Lower lobe of right lung (tissue), 2 donors: ENCODE measurements around the gene RPLP2. TPM values are rescaled to one million over a fixed set of nuclear protein-coding genes. Genes with fewer than 3 reads are reported as not detected.

ENCODE experiments used
- ATAC-seq, 2 donors: fragments of 200-7000 bp; cut with Tn5 transposase; one replicate each; pipeline ENCODE4 v1.9.1; 2020 to 2022; ENCODE audit warnings: mild to moderate bottlenecking in 2 of 2, moderate library complexity in 2 of 2
- DNase-seq: peaks from one replicate; pipeline ENCODE4 v3.0.0-alpha.2; 2020
- H3K27ac ChIP-seq: fragments of 200-600 bp; one replicate; pipeline ENCODE4 v1.8.0; 2022
- H3K27me3 ChIP-seq: fragments of 200-600 bp; one replicate; pipeline ENCODE4 v1.8.0; 2022; ENCODE audit warnings: low read depth
- H3K36me3 ChIP-seq: fragments of 200-600 bp; one replicate; pipeline ENCODE4 v1.8.0; 2022; ENCODE audit warnings: mild to moderate bottlenecking
- H3K4me1 ChIP-seq: fragments of 200-600 bp; one replicate; pipeline ENCODE4 v1.8.0; 2022
- H3K4me3 ChIP-seq: fragments of 200-600 bp; one replicate; pipeline ENCODE4 v1.8.0; 2022; ENCODE audit warnings: mild to moderate bottlenecking
- H3K9me3 ChIP-seq: fragments of 200-600 bp; one replicate; pipeline ENCODE4 v1.8.0; 2022
- intact Hi-C: fragments of 100-400 bp; cut with DNase I; formaldehyde crosslinking; loops from one replicate; pipeline ENCODE4 v1.11.0; 2022
- total RNA-seq: library from RNA; stranded (reverse); fragmentation: NEBNext Ultra II Directional; extraction: Animal tissue kit (Norgen Biotek cat#: 25700); gene quantifications from one replicate; pipeline ENCODE4 v1.2.1, GENCODE V29; 2021
- TF ChIP-seq, protein P1 (sequence below): fragments of 200-600 bp; IDR thresholded peaks from one replicate; pipeline ENCODE4 v1.8.0; 2022; ENCODE audit warnings: antibody characterized with exemption, mild to moderate bottlenecking
- donor health status: DM: no; HTN: yes; CAD: no; lungs with severe emphysema.

Gene RPLP2
- total RNA-seq, 1 donor from 2014 or later: 1,518 TPM

DNA sequence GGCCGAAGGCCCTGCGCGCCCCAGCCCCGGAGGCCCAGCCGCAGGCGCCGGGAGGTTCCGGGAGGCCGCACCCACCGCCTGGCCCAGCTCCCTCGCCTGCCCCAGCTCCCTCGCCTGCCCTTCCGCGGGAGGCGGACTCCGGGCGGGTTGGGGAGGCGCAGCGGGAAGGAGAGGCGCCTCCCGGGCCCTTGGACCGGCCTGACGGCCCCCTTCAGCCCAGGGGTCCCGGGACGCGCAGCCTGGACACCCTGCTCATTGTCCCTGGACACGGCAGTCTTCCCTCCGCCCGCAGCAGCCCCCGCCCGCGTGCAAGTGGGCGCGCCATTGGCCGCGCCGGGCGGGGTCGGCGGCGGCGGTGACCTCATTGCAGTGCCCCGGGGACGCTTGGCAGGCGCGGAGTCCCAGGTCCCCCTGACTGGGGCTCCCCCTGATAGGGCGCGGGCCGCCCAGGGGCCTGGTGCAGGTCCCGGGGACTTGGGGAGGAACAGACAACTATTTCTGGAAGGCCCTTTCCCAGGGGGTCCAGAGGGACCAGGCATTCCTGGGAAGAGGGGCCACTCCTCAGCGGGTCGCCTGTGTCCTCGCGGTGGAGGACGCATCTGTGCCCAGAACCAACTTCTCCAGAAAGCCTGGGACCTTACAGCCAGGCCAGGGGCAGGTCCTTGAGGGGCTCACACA, 23.5 kb downstream of the RPLP2 start:
- intact Hi-C loops: no loop called here
- Histone ChIP-seq H3K36me3 (peaks cover 25% of the 10 kb centered on the region), H3K27me3 (no peaks in the 10 kb centered on the region), H3K9me3 (no peaks in the 10 kb centered on the region), H3K27ac (peak overlapping the region; percentile 91), H3K4me1 (peaks cover 77% of the 10 kb centered on the region), H3K4me3 (peak overlapping the region; percentile 85)
- peak; percentile 73 for DNase-seq
- peak; percentile 14 to 20 for ATAC-seq
- TF ChIP-seq, protein P1, sequence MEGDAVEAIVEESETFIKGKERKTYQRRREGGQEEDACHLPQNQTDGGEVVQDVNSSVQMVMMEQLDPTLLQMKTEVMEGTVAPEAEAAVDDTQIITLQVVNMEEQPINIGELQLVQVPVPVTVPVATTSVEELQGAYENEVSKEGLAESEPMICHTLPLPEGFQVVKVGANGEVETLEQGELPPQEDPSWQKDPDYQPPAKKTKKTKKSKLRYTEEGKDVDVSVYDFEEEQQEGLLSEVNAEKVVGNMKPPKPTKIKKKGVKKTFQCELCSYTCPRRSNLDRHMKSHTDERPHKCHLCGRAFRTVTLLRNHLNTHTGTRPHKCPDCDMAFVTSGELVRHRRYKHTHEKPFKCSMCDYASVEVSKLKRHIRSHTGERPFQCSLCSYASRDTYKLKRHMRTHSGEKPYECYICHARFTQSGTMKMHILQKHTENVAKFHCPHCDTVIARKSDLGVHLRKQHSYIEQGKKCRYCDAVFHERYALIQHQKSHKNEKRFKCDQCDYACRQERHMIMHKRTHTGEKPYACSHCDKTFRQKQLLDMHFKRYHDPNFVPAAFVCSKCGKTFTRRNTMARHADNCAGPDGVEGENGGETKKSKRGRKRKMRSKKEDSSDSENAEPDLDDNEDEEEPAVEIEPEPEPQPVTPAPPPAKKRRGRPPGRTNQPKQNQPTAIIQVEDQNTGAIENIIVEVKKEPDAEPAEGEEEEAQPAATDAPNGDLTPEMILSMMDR: no peak

DNA sequence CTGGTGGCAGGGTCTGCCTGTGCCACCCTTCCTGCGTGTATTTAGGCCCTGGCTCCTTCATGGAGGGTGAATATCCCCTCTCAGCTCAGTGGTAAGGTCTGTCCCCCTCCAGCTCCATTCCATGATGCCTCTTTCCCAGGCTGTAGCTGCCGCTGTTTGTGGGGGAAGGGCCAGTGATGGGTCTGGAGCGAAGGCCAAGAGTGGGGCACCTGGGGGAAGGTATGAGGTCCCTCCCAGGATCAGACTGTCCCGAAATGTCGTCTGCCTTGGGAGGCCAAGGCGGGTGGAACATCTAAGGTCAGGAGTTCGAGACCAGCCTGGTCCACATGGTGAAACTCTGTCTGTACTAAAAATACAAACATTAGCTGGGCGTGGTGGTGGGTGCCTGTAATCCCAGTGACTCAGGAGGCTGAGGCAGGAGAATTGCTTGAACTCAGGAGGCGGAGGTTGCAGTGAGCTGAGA, 24.1 kb downstream of the RPLP2 start:
- H3K4me3 ChIP-seq: peak overlapping the region; percentile 85
- no peak for ATAC-seq
- peaks cover 77% of the 10 kb centered on the region for H3K4me1 ChIP-seq
- H3K36me3 ChIP-seq: peaks cover 32% of the 10 kb centered on the region
- no peak for DNase-seq
- intact Hi-C loops: no loop called here
- peak overlapping the region; percentile 91 for H3K27ac ChIP-seq
- TF ChIP-seq, protein P1: no peak
- H3K27me3 ChIP-seq: no peaks in the 10 kb centered on the region
- no peaks in the 10 kb centered on the region for H3K9me3 ChIP-seq

DNA sequence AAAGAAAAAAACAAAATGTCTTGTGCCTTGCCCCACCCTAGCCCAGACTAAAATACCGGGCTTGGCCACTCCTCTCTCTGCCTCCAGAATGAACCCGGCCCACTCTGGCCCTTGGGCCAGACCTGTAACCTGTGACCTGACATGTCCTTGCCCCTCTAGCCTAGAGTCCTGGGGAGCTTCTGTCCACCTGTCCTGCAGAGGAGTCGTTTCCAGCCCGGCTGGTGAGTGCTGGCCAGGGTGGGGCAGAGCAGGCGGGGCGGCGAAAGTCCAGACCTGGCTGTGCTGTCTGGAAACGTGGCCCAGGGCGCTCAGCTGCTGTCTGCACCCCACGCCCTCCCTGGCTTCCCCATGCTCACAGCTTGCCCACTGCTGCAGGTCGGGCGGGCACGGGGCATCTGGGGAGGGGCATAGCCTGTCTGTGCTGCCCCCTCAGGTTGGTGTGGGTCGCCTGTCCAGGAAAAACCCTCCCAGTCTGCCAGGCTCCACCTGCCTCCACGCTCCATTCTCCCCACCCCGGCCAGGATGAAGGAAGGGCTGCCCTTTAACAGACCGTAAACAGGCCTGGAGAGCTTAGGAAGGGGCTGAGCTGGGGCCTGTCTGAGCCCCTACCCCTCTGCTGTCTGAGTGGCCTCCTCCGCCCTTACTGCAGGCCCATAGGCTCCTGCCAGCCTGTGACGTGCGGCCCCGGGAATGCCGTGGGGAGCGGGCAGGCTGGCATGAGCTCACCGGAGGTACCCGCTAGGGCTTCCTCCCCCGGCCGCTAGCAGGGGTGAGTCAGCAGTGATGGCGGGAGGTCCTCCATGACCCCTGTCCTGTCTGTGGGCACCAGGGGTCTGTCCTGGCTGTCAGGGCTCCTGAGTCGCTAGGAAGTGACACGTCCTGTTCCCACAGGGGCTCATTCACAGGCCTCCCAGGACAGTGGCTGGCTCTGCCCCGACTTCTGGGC, 24.9 kb downstream of the RPLP2 start:
- TF ChIP-seq, protein P1: no peak
- H3K4me3 ChIP-seq: peak overlapping the region; percentile 85
- ATAC-seq (peak; percentile 72 to 77), DNase-seq (peak; percentile 85)
- H3K9me3 ChIP-seq: no peaks in the 10 kb centered on the region
- intact Hi-C loops: no loop called here
- H3K27ac ChIP-seq: peak overlapping the region; percentile 91
- H3K4me1 ChIP-seq: peaks cover 76% of the 10 kb centered on the region
- H3K36me3 ChIP-seq: peaks cover 39% of the 10 kb centered on the region
- H3K27me3 ChIP-seq: no peaks in the 10 kb centered on the region

DNA sequence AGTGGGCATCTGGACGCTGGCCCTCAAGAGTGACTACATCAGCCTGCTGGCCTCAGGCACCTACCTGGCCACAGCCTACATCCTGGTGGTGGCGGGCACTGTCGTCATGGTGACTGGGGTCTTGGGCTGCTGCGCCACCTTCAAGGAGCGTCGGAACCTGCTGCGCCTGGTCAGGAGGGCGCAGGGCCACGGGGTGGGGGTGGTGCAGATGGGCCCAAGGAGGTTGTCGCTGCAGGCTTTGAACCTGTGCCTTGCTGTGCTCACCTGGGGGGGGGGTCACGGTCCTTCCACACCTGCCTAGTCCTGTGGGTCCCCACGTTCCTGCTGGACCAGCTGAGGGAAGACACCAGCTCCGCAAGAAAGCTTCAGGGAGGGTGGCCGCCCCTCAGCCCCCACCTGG, 26.5 kb downstream of the RPLP2 start:
- ATAC-seq: no peak
- H3K36me3 ChIP-seq: peaks cover 52% of the 10 kb centered on the region
- DNase-seq: no peak
- H3K9me3 ChIP-seq: no peaks in the 10 kb centered on the region
- H3K27me3 ChIP-seq: no peaks in the 10 kb centered on the region
- intact Hi-C loops: no loop called here
- TF ChIP-seq, protein P1: no peak
- no peak overlapping the region for H3K4me3 ChIP-seq
- H3K27ac ChIP-seq: no peak overlapping the region
- peaks cover 76% of the 10 kb centered on the region for H3K4me1 ChIP-seq

DNA sequence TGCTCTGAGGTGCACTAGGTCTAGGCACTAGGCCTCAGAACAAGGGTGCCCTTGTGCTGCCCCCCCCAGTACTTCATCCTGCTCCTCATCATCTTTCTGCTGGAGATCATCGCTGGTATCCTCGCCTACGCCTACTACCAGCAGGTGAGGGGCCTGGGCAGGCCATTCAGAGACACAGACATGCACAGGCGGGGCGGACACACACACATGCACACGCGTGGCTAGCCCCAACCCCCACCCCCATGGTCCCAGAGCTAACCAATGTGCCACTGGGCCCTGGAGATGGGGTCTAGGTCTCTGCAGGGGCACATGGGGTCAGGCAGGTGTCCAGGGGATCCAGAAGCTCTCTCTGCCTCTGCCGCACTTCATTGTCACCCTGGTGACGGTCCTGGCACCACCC, 26.9 kb downstream of the RPLP2 start:
- Histone ChIP-seq H3K36me3 (peaks cover 52% of the 10 kb centered on the region), H3K9me3 (no peaks in the 10 kb centered on the region), H3K4me3 (no peak overlapping the region), H3K4me1 (peaks cover 76% of the 10 kb centered on the region), H3K27me3 (no peaks in the 10 kb centered on the region), H3K27ac (no peak overlapping the region)
- intact Hi-C loops: no loop called here
- no peak for ATAC-seq
- TF ChIP-seq, protein P1: no peak
- DNase-seq: no peak
